IPS-18c (cell line): Measurements from ENCODE around the gene SASH1.

ENCODE experiments used
- H3K4me3 ChIP-seq: 2 replicates; pipeline ENCODE4 v1.7.0; 2013; ENCODE audit warnings: low read depth, mild to moderate bottlenecking, low read length, moderate library complexity; ENCODE audit not compliant: insufficient read depth
- H3K9me3 ChIP-seq: one replicate; pipeline ENCODE4 v1.6.1; 2013; ENCODE audit warnings: mild to moderate bottlenecking, low read length, moderate library complexity; ENCODE audit not compliant: control insufficient read depth, insufficient read depth

Gene SASH1

DNA sequence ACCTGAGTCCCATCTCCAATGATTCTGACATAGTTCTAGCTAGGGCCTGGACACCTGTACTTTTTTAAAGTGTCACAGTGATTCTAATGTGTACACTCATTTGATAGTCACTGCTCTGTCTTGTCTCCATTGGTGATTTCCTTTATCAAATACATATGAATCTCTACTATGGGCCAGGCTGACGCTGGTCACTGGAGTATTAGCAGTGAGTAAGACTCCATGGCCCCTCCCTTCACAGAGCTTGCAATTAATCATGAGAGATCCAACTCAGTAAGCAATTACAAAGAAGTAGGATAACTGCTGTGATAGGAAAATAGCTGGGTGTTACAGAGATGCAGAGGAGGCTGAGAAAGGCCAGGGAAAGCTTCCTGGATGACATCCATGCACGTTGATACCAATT, 19.3 kb upstream of the SASH1 start:
- Histone ChIP-seq H3K4me3 (no peak overlapping the region), H3K9me3 (no peaks in the 10 kb centered on the region)

GRCh38 chr6:148324297-148324985, 18.2 kb upstream of the SASH1 start:
- H3K4me3 ChIP-seq, result no peak overlapping the region
- H3K9me3 ChIP-seq, result no peaks in the 10 kb centered on the region

GRCh38 chr6:148325316-148326068, 17.1 kb upstream of the SASH1 start:
- Histone ChIP-seq H3K9me3 (peaks cover 2% of the 10 kb centered on the region), H3K4me3 (no peak overlapping the region)

- Histone ChIP-seq H3K9me3 (peaks cover 2% of the 10 kb centered on the region), H3K4me3 (no peak overlapping the region)
These were observed 13.6 kb upstream of the SASH1 start for GRCh38 chr6:148328876-148329555.

- Histone ChIP-seq H3K4me3 (no peak overlapping the region), H3K9me3 (peaks cover 2% of the 10 kb centered on the region)
These were observed 12.8 kb upstream of the SASH1 start for GRCh38 chr6:148329596-148330381.

- no peak overlapping the region for H3K4me3 ChIP-seq
- peaks cover 2% of the 10 kb centered on the region for H3K9me3 ChIP-seq
These were observed 10.6 kb upstream of the SASH1 start for GRCh38 chr6:148332088-148332487.

GRCh38 chr6:148336901-148337300, 5.7 kb upstream of the SASH1 start:
- H3K9me3 ChIP-seq, result no peaks in the 10 kb centered on the region

DNA sequence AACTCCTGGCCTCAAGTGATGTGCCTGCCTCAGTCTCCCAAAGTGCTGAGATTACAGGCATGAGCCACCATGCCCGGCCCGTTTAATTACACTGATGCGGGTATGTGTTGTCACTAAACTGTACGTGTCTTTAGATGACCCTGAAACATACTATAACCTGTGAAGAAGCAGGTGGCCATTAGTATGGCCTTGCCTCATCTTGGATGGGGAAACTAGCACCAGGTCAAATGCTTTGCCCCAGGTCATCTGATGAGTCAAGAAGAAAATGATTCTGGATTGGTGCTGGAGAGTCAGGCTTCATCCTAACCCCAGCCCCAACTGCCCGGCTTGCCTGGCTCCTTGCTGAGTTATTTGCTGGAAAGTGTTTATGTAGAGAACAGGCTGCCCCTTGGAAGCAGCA, 2.9 kb upstream of the SASH1 start:
- Histone ChIP-seq H3K9me3 (no peaks in the 10 kb centered on the region), H3K4me3 (no peak overlapping the region)

More at GRCh38 chr6:148336901-148337300, 5.7 kb upstream of the SASH1 start:
- no peak overlapping the region for H3K4me3 ChIP-seq

DNA sequence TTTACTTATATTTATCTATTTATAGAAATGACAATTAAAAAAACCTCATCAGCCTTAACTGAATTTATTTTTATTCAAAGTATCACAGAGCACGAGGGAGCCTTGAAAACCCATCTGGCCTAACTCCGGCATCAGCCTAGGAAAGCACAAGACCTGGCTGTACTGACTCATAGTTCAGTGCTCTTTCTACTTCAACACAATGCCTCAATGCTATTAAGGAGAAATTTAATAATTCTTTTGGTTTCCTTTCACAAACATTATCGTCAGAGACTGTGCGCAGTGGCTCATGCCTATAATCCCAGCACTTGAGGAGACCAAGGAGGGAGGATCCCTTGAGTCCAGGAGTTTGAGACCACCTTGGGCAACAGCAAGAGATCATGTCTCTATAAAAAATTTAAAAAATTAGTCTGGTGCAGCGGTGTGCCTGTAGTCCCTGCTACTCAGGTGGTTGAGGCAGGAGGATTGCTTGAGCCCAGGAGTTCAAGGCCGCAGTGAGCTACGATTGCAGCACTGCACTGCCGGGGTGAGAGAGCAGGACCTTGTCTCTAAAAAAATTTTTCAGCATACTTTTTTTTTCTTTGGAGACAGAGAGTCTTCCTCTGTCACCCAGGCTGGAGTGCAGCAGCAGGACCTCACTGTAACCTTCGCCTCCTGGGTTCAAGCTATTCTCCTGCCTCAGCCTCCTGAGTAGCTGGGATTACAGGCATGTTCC, 1.9 kb upstream of the SASH1 start:
- H3K9me3 ChIP-seq, result no peaks in the 10 kb centered on the region
- H3K4me3 ChIP-seq, result no peak overlapping the region

DNA sequence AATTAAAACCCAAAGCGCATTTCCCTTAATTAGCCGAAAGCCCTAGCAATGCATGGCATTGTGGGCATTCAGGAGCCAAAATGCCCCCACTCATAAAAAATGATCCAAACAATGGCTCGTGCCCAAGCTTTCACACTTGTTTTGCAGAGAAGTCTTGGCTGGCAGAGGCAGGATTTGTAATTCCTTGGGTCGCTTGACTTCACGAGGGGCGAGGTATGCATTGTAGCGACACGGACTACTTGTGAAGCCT, 613 bp upstream of the SASH1 start:
- H3K9me3 ChIP-seq, result no peaks in the 10 kb centered on the region
- H3K4me3 ChIP-seq, result peak overlapping the region; percentile 54; the same call in 1 of the 2 replicates

DNA sequence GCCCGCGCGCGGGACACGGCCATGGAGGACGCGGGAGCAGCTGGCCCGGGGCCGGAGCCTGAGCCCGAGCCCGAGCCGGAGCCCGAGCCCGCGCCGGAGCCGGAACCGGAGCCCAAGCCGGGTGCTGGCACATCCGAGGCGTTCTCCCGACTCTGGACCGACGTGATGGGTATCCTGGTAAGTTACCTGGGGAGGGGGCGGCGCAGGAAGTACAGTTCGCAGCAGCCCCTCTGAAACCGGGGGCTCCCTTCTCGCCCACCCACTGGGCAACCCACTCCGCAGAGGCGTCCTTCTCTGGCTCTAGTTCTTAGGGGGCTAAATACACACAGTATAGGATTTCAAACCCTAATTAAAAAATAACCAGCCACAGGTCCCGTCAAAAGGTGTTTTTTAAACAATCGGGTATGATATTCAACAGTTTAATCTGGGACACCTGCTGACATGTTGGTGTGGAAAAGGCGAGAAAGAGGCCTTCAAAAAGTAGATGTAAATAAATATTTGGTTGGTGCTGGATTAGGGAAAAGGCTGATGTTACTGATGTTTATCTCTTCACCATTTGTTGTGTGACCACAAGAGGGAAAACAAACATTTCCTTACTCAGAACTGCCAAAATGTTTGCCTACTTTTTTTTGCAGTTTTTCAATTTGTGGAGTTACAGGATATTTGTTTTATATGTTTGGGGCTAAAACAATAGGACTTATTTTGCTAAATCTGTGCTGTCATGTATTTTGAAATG, 577 bp downstream of the SASH1 start:
- Histone ChIP-seq H3K9me3 (no peaks in the 10 kb centered on the region), H3K4me3 (peak overlapping the region; percentile 54)

GRCh38 chr6:148345176-148345575, 2.5 kb downstream of the SASH1 start:
- Histone ChIP-seq H3K9me3 (no peaks in the 10 kb centered on the region), H3K4me3 (peak overlapping the region; percentile 4; the same call in 1 of the 2 replicates)

DNA sequence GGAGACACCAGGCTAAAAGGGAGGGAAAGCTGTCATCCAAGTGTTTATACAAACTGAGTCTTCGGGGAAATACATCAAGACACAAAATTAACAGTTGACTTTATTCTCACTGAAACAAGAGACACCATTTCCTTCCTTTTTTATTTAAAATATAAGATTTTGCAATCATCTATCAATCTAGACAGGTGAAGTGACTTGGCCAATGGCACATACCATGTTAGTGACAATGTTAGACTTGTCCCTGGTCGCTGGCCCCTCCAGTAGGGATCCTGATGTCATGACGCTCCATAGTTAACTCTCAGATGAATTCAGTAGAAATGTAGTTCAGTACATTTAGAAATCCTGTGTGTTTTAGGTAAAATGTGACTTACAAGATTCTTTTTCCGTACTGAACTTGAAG, 2.9 kb downstream of the SASH1 start:
- Histone ChIP-seq H3K9me3 (no peaks in the 10 kb centered on the region), H3K4me3 (no peak overlapping the region)

- no peak overlapping the region; the same call in 1 of the 2 replicates for H3K4me3 ChIP-seq
- H3K9me3 ChIP-seq, result no peaks in the 10 kb centered on the region
These were observed 4.2 kb downstream of the SASH1 start for GRCh38 chr6:148346681-148347440.

GRCh38 chr6:148347441-148348054, 4.9 kb downstream of the SASH1 start:
- H3K4me3 ChIP-seq, result no peak overlapping the region; the same call in 1 of the 2 replicates
- H3K9me3 ChIP-seq, result no peaks in the 10 kb centered on the region
